Activated T-cell treated with anti-CD3 and anti-CD28 coated beads for 48 hours (primary cell): ENCODE data around the gene FAM171A1.
"Not testable (repeated sequence)": the region's sequence is repeated elsewhere in the genome, so short reads cannot be mapped to it uniquely, and the experiment has no call there.

ENCODE experiments used
- DNase-seq: peaks from one replicate; pipeline ENCODE4 v3.0.0-alpha.2; 2020; ENCODE audit warnings: low read depth

Gene FAM171A1

GRCh38 chr10:15209827-15210509 is 161.1 kb downstream of the FAM171A1 start:
- DNase-seq: peak; percentile 66

- no peak for DNase-seq
These were observed 162.9 kb downstream of the FAM171A1 start for GRCh38 chr10:15208221-15208620.

- DNase-seq: not testable (repeated sequence)
These were observed 163.7 kb downstream of the FAM171A1 start for GRCh38 chr10:15207410-15207809.

GRCh38 chr10:15202639-15203038 is 168.4 kb downstream of the FAM171A1 start:
- no peak for DNase-seq

GRCh38 chr10:15202301-15202621 is 168.8 kb downstream of the FAM171A1 start:
- not testable (repeated sequence) for DNase-seq

GRCh38 chr10:15201589-15202300 is 169.3 kb downstream of the FAM171A1 start:
- no peak for DNase-seq

- no peak for DNase-seq
These were observed 170.5 kb downstream of the FAM171A1 start for GRCh38 chr10:15200626-15201025.

- DNase-seq: no peak
These were observed 173.2 kb downstream of the FAM171A1 start for GRCh38 chr10:15197911-15198310.

GRCh38 chr10:15197276-15197675 is 173.8 kb downstream of the FAM171A1 start:
- no peak for DNase-seq

- DNase-seq: no peak
These were observed 174.9 kb downstream of the FAM171A1 start for GRCh38 chr10:15196021-15196834.

- DNase-seq: no peak
These were observed 181.8 kb downstream of the FAM171A1 start for GRCh38 chr10:15189133-15189885.

GRCh38 chr10:15188603-15189002 is 182.5 kb downstream of the FAM171A1 start:
- DNase-seq: peak; percentile 19

- DNase-seq: no peak
These were observed 187.2 kb downstream of the FAM171A1 start for GRCh38 chr10:15183689-15184481.

GRCh38 chr10:15182540-15183207 is 188.4 kb downstream of the FAM171A1 start:
- no peak for DNase-seq

GRCh38 chr10:15181576-15182156 is 189.4 kb downstream of the FAM171A1 start:
- DNase-seq: no peak

- no peak for DNase-seq
These were observed 190.4 kb downstream of the FAM171A1 start for GRCh38 chr10:15180736-15181135.

- no peak for DNase-seq
These were observed 194.8 kb downstream of the FAM171A1 start for GRCh38 chr10:15176269-15176668.

- no peak for DNase-seq
These were observed 195.5 kb downstream of the FAM171A1 start for GRCh38 chr10:15175587-15175986.

GRCh38 chr10:15172306-15172840 is 198.7 kb downstream of the FAM171A1 start:
- no peak for DNase-seq
